ENCODE measurements around the gene MOK. TPM values are rescaled to one million over a fixed set of nuclear protein-coding genes. Genes with fewer than 3 reads are reported as not detected.

MOK gene
- total RNA-seq, 4 donors from 2014 or later = 1.3 to 2.8 (median 2.3) TPM

DNA sequence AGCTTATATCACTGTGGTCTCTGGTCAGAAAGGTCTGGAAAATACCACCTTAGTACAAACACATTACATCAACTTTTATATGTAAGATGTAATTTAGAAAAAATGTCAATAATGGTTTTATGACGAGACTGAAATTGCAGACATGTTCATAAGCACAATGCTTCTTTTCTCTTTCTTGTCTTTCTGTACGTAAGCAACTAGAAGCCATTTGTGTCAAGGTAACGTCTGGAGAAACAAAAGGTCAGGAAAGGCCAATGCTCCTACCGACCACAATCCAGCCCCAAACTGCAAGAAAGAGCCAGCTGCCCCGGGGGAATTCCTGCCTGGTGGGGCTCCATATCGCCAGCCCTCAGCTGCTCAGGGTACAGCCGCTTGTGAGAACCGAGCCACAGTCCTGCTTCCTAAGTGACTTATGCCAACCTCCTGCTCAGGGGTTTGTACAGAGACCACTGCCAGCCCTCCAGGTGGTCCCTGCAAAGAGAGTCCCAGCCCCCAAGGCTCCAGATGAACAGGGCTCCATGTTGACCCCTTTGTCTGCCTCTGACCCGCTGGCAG is 20.9 kb upstream of the MOK start:
- peaks cover 5 to 15% of the 10 kb centered on the region in 2 donors for H3K4me1 ChIP-seq
- DNase-seq (no peak), ATAC-seq (no peak)
- in situ Hi-C loops (cut with MboI; ENCODE audit: low sequenced_read_pairs in 4 of 4) (no loop called here), intact Hi-C loops (cut with DNase I; ENCODE audit: low total_unique reads) (no loop called here)
- H3K4me3 ChIP-seq = no peak overlapping the region
- peaks cover 0 to 13% of the 10 kb centered on the region in 2 donors for H3K36me3 ChIP-seq
- no peaks in the 10 kb centered on the region for H3K9me3 ChIP-seq
- TF ChIP-seq, protein P1, sequence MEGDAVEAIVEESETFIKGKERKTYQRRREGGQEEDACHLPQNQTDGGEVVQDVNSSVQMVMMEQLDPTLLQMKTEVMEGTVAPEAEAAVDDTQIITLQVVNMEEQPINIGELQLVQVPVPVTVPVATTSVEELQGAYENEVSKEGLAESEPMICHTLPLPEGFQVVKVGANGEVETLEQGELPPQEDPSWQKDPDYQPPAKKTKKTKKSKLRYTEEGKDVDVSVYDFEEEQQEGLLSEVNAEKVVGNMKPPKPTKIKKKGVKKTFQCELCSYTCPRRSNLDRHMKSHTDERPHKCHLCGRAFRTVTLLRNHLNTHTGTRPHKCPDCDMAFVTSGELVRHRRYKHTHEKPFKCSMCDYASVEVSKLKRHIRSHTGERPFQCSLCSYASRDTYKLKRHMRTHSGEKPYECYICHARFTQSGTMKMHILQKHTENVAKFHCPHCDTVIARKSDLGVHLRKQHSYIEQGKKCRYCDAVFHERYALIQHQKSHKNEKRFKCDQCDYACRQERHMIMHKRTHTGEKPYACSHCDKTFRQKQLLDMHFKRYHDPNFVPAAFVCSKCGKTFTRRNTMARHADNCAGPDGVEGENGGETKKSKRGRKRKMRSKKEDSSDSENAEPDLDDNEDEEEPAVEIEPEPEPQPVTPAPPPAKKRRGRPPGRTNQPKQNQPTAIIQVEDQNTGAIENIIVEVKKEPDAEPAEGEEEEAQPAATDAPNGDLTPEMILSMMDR (IDR thresholded peaks at IDR 0.05 in 4 of 5, conservative IDR thresholded peaks at IDR 0.05 in 1 of 5) = no peak
- no peak for TF ChIP-seq POLR2A (IDR thresholded peaks at IDR 0.05)
- no peak overlapping the region for H3K27ac ChIP-seq
- H3K27me3 ChIP-seq = no peaks in the 10 kb centered on the region

DNA sequence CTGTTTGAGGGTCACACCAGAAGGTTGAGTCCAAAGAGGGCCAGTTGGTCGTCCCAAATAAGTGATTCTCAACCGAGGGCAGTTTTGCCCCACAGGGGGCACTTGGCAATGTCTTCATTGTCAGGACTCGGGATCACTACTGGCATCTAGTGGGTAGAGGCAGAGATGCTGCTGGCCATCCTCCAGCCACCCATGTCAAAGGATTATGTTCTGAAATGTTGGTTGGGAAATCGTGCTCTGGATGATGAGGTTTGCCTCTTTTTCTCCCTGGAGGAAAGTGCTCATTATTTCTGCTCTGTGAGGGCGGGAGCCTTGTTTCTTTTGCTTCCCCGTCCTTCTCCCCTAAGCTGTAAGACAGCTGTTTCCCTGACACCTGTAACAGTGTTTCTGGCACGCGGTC is 18.1 kb upstream of the MOK start:
- H3K27me3 ChIP-seq = no peaks in the 10 kb centered on the region
- TF ChIP-seq, protein P1 (IDR thresholded peaks at IDR 0.05 in 4 of 5, conservative IDR thresholded peaks at IDR 0.05 in 1 of 5) = peak; percentile 12 to 59 (median 40)
- no peak for TF ChIP-seq POLR2A (IDR thresholded peaks at IDR 0.05)
- peak; percentile 35 to 38 for ATAC-seq
- H3K4me3 ChIP-seq = no peak overlapping the region
- H3K36me3 ChIP-seq = peaks cover 0 to 13% of the 10 kb centered on the region in 2 donors
- intact Hi-C loops (cut with DNase I; ENCODE audit: low total_unique reads) = no loop called here
- H3K4me1 ChIP-seq = peaks cover 25 to 33% of the 10 kb centered on the region in 2 donors
- in situ Hi-C loops (cut with MboI; ENCODE audit: low sequenced_read_pairs in 4 of 4) = loop anchor here in 1 of 4 donors (25.0 kb wide), 3 partner anchors 186 to 561 kb away; partner anchors contain the start of genes ANKRD9, PPP2R5C and WDR20
- peak overlapping the region; percentile 46 to 71 (median 66) for H3K27ac ChIP-seq
- DNase-seq = peak; percentile 48 to 83
- H3K9me3 ChIP-seq = no peaks in the 10 kb centered on the region

DNA sequence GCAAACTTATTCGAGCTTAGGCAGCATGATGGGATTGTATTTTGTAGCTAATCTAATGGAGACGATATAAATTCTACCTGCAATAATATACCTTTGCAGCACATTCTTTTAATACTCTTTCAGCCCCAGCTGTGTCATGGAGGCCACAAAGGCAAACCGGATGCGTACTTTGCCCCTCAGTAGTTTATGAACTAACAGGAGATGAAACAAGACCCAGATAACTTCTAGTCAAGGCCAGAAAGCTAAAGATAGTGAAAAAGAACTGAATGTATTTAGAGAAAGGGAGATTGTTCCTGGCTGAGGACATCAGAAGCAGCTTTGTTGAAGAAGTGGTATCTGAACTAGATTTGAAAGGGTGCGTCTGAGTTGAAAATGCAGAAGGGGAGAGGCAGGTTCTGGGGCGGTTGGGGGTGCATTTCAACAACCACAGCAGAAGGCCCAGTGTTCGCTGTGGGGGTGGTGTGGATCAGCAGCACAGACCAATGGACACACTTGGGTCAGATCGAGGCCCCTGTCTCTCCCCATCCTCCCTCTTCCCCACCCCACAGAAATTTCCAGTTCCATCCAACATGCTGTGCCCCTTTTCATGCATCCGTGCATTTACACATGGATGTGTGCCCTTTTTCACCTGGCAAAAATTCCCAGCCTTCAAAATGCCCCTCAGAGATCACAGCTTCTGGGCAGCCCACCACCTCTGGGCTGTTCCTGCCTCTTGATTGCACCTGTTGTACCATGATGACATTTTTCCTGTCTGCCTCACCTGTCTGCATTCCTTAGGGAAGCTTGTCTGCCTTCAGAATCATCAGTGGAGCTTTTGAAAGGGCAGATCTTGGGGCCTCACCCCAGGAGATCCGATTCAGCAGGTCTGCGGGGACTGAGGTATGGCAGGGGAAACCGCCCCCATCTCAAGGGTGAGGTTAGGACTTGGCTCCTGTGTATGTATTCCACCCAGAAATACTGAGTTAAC is 16.8 kb upstream of the MOK start:
- Histone ChIP-seq H3K4me1 (peaks cover 29 to 42% of the 10 kb centered on the region in 2 donors), H3K27me3 (no peaks in the 10 kb centered on the region), H3K27ac (peak overlapping the region in 1 of 4 donors; percentile 97), H3K36me3 (peaks cover 0 to 13% of the 10 kb centered on the region in 2 donors), H3K9me3 (no peaks in the 10 kb centered on the region), H3K4me3 (no peak overlapping the region)
- in situ Hi-C loops (cut with MboI; ENCODE audit: low sequenced_read_pairs in 4 of 4) (loop anchor here in 1 of 4 donors (25.0 kb wide), 3 partner anchors 184 to 559 kb away; partner anchors contain the start of genes ANKRD9, PPP2R5C and WDR20), intact Hi-C loops (cut with DNase I; ENCODE audit: low total_unique reads) (no loop called here)
- no peak for DNase-seq
- no peak for ATAC-seq
- TF ChIP-seq, protein P1 (IDR thresholded peaks at IDR 0.05 in 4 of 5, conservative IDR thresholded peaks at IDR 0.05 in 1 of 5) = no peak
- no peak for TF ChIP-seq POLR2A (IDR thresholded peaks at IDR 0.05)

DNA sequence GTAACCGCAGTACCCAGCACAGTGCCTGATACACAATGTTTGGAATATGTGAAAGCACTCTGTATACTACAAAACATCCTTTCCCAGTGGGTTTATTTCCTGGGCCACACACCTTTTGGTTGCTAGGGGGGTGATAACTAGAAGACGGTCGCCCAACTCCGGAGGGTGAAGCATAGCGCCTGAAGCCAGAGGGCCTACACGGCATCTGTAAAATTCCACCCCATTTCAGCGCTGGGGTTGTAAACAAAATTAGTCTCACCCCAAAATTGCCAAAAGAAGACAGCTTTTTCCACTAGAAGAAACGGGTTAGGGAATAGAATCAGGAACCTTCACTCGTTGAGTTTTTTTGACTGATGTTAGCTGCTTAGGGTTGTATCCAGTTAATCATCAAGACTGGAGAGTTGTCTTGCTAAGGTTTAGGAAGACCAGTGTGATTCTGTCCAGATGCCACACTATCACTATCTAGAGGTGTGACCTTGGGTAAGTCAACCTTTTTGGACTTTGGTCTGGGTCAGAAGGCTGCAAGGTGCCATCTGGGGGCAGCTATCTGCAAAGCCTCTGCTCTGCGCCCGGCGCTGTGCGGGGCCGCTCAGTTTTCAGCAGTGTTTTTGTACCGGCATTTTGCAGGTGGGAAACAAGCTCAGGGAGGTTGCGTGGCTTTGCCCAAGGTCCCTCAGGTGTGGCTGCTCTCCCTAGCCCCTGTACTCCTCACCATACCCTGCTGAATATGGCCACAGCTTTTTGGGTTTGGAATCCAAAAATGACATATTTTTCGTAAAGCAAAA is 15.9 kb upstream of the MOK start:
- intact Hi-C loops (cut with DNase I; ENCODE audit: low total_unique reads) = no loop called here
- peaks cover 38 to 50% of the 10 kb centered on the region in 2 donors for H3K4me1 ChIP-seq
- DNase-seq = no peak
- peaks cover 0 to 4% of the 10 kb centered on the region in 2 donors for H3K36me3 ChIP-seq
- H3K4me3 ChIP-seq = peak overlapping the region; percentile 64 to 72 (median 68)
- H3K27ac ChIP-seq = peak overlapping the region; percentile 92 to 99 (median 97)
- H3K27me3 ChIP-seq = no peaks in the 10 kb centered on the region
- no peak for TF ChIP-seq POLR2A (IDR thresholded peaks at IDR 0.05)
- TF ChIP-seq, protein P1 (IDR thresholded peaks at IDR 0.05 in 4 of 5, conservative IDR thresholded peaks at IDR 0.05 in 1 of 5) = no peak
- in situ Hi-C loops (cut with MboI; ENCODE audit: low sequenced_read_pairs in 4 of 4) = loop anchor here in 1 of 4 donors (25.0 kb wide), 3 partner anchors 184 to 559 kb away; partner anchors contain the start of genes ANKRD9, PPP2R5C and WDR20
- no peak for ATAC-seq
- H3K9me3 ChIP-seq = no peaks in the 10 kb centered on the region
